Measurements from ENCODE around the gene FAM13C.

- TF ChIP-seq POLR2A (IDR thresholded peaks at IDR 0.05): no peak
- TF ChIP-seq CTCF (IDR thresholded peaks at IDR 0.05): no peak
Measured at GRCh38 chr10:59346321-59346720, 16.0 kb downstream of the FAM13C start.
